Measurements from ENCODE around the gene NT5E. TPM values are rescaled to one million over a fixed set of nuclear protein-coding genes. Genes with fewer than 3 reads are reported as not detected.

Gene NT5E
- total RNA-seq, 1 experiment from 2014 or later, result 0.81 TPM

DNA sequence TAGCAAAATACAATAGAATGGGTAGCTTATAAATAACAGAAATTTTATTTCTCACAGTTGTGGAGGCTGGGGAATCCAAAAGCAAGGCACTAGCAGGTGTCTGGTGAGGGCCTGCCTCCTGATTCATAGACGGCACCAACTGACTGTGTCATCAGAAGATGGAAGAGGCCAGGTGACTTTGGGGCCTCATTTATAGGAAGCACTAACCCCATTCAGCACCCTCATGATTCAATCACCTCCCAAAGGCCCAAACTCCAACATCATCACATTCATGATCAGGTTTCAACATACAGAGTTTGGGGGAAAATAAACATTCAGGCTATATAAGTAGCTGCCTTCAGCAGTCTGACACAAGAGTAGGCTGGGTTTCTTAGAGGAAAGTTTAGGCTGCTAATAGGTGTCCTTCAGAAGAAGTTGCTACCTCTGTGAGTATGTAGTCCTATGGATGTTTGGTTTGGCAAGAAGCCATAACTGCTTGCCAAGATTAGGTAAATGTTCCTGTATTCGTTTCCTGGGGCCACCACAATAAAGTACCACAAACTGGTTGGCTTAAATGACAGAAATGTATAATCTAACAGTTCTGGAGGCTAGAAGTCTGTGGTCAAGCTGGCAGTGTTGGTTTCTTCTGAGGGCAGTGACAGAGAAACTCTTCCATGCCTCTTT is 48.8 kb downstream of the NT5E start (continued):
- TF ChIP-seq, protein P1, sequence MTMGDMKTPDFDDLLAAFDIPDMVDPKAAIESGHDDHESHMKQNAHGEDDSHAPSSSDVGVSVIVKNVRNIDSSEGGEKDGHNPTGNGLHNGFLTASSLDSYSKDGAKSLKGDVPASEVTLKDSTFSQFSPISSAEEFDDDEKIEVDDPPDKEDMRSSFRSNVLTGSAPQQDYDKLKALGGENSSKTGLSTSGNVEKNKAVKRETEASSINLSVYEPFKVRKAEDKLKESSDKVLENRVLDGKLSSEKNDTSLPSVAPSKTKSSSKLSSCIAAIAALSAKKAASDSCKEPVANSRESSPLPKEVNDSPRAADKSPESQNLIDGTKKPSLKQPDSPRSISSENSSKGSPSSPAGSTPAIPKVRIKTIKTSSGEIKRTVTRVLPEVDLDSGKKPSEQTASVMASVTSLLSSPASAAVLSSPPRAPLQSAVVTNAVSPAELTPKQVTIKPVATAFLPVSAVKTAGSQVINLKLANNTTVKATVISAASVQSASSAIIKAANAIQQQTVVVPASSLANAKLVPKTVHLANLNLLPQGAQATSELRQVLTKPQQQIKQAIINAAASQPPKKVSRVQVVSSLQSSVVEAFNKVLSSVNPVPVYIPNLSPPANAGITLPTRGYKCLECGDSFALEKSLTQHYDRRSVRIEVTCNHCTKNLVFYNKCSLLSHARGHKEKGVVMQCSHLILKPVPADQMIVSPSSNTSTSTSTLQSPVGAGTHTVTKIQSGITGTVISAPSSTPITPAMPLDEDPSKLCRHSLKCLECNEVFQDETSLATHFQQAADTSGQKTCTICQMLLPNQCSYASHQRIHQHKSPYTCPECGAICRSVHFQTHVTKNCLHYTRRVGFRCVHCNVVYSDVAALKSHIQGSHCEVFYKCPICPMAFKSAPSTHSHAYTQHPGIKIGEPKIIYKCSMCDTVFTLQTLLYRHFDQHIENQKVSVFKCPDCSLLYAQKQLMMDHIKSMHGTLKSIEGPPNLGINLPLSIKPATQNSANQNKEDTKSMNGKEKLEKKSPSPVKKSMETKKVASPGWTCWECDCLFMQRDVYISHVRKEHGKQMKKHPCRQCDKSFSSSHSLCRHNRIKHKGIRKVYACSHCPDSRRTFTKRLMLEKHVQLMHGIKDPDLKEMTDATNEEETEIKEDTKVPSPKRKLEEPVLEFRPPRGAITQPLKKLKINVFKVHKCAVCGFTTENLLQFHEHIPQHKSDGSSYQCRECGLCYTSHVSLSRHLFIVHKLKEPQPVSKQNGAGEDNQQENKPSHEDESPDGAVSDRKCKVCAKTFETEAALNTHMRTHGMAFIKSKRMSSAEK (CRISPR knock-in tag; IDR thresholded peaks at IDR 0.05; ENCODE audit: borderline replicate concordance), result no peak
- TF ChIP-seq NFATC4 (CRISPR knock-in tag; IDR thresholded peaks at IDR 0.05) (no peak), CBFB (CRISPR knock-in tag; IDR thresholded peaks at IDR 0.05; ENCODE audit: low read depth) (no peak)

DNA sequence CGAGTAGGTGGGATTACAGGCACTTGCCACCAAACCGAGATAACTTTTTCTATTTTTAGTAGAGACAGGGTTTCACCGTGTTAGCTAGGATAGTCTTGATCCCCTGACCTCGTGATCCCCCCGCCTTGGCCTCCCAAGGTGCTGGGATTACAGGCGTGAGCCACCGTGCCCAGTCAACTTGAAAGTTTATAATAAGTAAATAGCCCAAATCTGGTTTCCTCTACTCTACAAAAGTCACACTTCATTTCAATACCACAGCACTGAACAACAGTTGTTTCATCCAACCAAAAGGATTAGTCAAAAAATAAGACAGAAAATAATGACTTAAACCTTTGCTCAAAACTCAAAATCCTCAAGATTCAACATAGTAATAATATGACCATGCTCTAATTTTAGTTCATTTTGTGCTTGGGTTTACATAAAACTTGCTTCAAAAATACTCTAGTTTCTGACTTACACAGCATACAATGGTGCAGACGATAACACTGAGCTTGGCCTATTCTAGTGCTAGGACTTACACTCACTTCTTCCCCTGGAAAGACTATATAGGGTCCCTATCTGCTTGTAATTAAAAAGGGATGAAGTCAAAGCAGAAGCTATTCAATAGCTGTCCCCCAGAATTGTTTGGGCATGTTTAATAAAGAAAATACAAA is 56.7 kb downstream of the NT5E start:
- TF ChIP-seq, protein P2, sequence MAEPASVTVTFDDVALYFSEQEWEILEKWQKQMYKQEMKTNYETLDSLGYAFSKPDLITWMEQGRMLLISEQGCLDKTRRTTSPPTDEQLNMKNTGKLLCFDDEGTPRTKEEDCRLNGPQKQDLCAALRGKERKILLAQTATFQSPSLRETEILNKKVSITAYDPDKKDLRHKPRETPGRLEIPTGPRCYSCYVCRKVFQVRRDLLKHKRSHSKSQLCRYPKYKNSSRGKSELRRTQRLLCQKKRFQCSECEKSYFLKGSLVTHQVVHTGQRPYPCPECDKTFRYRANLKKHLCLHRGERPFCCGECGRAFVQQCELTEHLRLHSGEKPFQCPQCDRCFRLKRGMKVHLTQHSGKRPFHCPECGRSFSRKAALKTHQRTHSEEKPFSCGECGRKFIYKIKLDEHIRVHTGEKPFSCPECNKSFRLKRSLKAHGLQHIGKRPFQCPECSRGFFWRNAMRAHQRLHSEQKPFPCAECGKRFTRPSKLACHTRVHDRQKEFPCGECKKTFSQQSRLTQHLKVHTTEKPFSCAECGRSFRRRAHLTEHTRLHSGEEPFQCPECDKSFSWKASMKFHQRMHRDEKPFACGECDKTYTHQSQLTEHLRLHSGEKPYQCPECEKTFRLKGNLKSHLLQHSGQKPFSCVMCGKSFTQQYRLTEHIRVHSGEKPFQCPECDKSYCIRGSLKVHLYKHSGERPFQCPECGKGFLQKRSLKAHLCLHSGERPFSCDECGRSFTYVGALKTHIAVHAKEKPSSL (CRISPR knock-in tag; conservative IDR thresholded peaks at IDR 0.05), result no peak
- TF ChIP-seq, protein P3, sequence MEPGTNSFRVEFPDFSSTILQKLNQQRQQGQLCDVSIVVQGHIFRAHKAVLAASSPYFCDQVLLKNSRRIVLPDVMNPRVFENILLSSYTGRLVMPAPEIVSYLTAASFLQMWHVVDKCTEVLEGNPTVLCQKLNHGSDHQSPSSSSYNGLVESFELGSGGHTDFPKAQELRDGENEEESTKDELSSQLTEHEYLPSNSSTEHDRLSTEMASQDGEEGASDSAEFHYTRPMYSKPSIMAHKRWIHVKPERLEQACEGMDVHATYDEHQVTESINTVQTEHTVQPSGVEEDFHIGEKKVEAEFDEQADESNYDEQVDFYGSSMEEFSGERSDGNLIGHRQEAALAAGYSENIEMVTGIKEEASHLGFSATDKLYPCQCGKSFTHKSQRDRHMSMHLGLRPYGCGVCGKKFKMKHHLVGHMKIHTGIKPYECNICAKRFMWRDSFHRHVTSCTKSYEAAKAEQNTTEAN (CRISPR knock-in tag; IDR thresholded peaks at IDR 0.05), result no peak
- TF ChIP-seq ZNF396 (CRISPR knock-in tag; IDR thresholded peaks at IDR 0.05; ENCODE audit: borderline replicate concordance), result no peak
- TF ChIP-seq, protein P4, sequence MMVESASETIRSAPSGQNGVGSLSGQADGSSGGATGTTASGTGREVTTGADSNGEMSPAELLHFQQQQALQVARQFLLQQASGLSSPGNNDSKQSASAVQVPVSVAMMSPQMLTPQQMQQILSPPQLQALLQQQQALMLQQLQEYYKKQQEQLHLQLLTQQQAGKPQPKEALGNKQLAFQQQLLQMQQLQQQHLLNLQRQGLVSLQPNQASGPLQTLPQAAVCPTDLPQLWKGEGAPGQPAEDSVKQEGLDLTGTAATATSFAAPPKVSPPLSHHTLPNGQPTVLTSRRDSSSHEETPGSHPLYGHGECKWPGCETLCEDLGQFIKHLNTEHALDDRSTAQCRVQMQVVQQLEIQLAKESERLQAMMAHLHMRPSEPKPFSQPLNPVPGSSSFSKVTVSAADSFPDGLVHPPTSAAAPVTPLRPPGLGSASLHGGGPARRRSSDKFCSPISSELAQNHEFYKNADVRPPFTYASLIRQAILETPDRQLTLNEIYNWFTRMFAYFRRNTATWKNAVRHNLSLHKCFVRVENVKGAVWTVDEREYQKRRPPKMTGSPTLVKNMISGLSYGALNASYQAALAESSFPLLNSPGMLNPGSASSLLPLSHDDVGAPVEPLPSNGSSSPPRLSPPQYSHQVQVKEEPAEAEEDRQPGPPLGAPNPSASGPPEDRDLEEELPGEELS (CRISPR knock-in tag; IDR thresholded peaks at IDR 0.05), result no peak
- ATAC-seq (no peak), DNase-seq (ENCODE audit: low spot score) (no peak)
- peaks cover 15% of the 10 kb centered on the region for H3K36me3 Mint-ChIP-seq
- CTCF ChIA-PET, result no interaction called here
- POLR2A ChIA-PET, result no interaction called here
- no peaks in the 10 kb centered on the region for H3K9me3 Mint-ChIP-seq
- H3K4me1 Mint-ChIP-seq, result no peaks in the 10 kb centered on the region
- no peak overlapping the region for H3K27ac Mint-ChIP-seq
- H3K4me3 Mint-ChIP-seq, result no peak overlapping the region
- no peaks in the 10 kb centered on the region for H3K27me3 Mint-ChIP-seq (ENCODE audit: low read depth)

DNA sequence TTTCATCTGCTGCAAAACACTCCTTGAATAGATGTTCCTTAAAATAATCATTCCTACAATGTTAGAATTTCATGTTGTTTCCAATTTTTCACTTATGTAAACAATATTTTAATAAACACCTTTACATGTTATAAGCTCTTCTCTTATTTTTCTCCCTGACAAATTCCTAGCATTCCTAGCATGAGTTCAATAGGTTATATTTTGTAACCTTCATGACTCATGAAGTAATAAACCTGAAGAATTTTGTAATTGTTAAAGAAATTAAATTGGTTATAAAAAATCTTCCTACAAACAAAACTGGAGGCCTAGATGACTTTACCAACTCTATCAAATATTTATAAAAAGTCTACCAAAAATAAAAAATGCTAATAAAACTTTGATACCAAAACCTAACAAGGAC is 66.3 kb downstream of the NT5E start:
- H3K4me3 Mint-ChIP-seq, result no peak overlapping the region
- H3K9me3 Mint-ChIP-seq, result no peaks in the 10 kb centered on the region
- DNase-seq (ENCODE audit: low spot score) (no peak), ATAC-seq (no peak)
- CTCF ChIA-PET, result no interaction called here
- no peak overlapping the region for H3K27ac Mint-ChIP-seq
- no peaks in the 10 kb centered on the region for H3K4me1 Mint-ChIP-seq
- H3K27me3 Mint-ChIP-seq (ENCODE audit: low read depth), result no peaks in the 10 kb centered on the region
- POLR2A ChIA-PET, result no interaction called here
- peaks cover 34% of the 10 kb centered on the region for H3K36me3 Mint-ChIP-seq
- TF ChIP-seq OVOL2 (CRISPR knock-in tag; IDR thresholded peaks at IDR 0.05; ENCODE audit: borderline replicate concordance), result no peak
- TF ChIP-seq, protein P3 (CRISPR knock-in tag; IDR thresholded peaks at IDR 0.05), result no peak
- TF ChIP-seq, protein P5, sequence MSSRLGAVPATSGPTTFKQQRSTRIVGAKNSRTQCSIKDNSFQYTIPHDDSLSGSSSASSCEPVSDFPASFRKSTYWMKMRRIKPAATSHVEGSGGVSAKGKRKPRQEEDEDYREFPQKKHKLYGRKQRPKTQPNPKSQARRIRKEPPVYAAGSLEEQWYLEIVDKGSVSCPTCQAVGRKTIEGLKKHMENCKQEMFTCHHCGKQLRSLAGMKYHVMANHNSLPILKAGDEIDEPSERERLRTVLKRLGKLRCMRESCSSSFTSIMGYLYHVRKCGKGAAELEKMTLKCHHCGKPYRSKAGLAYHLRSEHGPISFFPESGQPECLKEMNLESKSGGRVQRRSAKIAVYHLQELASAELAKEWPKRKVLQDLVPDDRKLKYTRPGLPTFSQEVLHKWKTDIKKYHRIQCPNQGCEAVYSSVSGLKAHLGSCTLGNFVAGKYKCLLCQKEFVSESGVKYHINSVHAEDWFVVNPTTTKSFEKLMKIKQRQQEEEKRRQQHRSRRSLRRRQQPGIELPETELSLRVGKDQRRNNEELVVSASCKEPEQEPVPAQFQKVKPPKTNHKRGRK (CRISPR knock-in tag; IDR thresholded peaks at IDR 0.05; ENCODE audit: borderline replicate concordance), result no peak
- TF ChIP-seq, protein P6, sequence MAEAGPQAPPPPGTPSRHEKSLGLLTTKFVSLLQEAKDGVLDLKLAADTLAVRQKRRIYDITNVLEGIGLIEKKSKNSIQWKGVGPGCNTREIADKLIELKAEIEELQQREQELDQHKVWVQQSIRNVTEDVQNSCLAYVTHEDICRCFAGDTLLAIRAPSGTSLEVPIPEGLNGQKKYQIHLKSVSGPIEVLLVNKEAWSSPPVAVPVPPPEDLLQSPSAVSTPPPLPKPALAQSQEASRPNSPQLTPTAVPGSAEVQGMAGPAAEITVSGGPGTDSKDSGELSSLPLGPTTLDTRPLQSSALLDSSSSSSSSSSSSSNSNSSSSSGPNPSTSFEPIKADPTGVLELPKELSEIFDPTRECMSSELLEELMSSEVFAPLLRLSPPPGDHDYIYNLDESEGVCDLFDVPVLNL (CRISPR knock-in tag; IDR thresholded peaks at IDR 0.05; ENCODE audit: borderline replicate concordance, low read depth), result no peak
- no peak for TF ChIP-seq NFATC4 (CRISPR knock-in tag; IDR thresholded peaks at IDR 0.05)
- no peak for TF ChIP-seq JUN (CRISPR knock-in tag; IDR thresholded peaks at IDR 0.05)
- no peak for TF ChIP-seq PRRX2 (CRISPR knock-in tag; IDR thresholded peaks at IDR 0.05)
- no peak for TF ChIP-seq ZBTB21 (CRISPR knock-in tag; IDR thresholded peaks at IDR 0.05; ENCODE audit: borderline replicate concordance)
- TF ChIP-seq, protein P7, sequence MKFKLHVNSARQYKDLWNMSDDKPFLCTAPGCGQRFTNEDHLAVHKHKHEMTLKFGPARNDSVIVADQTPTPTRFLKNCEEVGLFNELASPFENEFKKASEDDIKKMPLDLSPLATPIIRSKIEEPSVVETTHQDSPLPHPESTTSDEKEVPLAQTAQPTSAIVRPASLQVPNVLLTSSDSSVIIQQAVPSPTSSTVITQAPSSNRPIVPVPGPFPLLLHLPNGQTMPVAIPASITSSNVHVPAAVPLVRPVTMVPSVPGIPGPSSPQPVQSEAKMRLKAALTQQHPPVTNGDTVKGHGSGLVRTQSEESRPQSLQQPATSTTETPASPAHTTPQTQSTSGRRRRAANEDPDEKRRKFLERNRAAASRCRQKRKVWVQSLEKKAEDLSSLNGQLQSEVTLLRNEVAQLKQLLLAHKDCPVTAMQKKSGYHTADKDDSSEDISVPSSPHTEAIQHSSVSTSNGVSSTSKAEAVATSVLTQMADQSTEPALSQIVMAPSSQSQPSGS (CRISPR knock-in tag; IDR thresholded peaks at IDR 0.05; ENCODE audit: borderline replicate concordance, low read depth), result no peak
- TF ChIP-seq ZNF416 (CRISPR knock-in tag; IDR thresholded peaks at IDR 0.05), result no peak

Data from WTC11 (cell line).